IMR-90 (cell line): ENCODE results near the gene MSL3B.

Experiments used
- CEBPB ChIP-seq: IDR thresholded peaks from 2 replicates; pipeline ENCODE4 v1.6.1; 2012; ENCODE audit warnings: low read depth, low read length, improper control_type of control experiment
- MXI1 ChIP-seq: IDR thresholded peaks from 2 replicates; pipeline ENCODE4 v1.6.1; 2012; ENCODE audit warnings: low read depth, mild to moderate bottlenecking, low read length, moderate library complexity, borderline replicate concordance
- TF ChIP-seq, protein P1 (sequence below): conservative IDR thresholded peaks from 2 replicates; pipeline ENCODE4 v1.5.1; 2012; ENCODE audit warnings: mild to moderate bottlenecking, low read depth, low read length, improper control_type of control experiment

DNA sequence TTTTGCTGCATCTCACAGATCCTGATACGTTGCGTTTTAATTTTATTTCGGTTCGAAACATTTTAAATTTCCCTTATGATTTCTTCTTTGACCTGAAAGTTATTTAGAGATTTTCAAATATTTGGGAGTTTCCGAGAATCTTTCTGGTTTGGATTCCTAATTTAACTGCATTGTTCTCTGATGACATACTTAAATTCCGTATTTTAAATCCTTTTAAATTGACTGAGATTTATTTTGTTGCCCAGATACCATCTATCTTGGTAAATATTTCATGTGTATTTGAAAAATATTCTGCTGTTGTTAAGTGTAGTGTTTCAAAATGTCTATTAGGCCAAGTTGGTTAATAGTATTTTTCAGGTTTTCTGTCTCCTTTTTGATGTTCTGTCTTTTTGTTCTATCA, 52.3 kb downstream of the MSL3B start:
- TF ChIP-seq, protein P1, sequence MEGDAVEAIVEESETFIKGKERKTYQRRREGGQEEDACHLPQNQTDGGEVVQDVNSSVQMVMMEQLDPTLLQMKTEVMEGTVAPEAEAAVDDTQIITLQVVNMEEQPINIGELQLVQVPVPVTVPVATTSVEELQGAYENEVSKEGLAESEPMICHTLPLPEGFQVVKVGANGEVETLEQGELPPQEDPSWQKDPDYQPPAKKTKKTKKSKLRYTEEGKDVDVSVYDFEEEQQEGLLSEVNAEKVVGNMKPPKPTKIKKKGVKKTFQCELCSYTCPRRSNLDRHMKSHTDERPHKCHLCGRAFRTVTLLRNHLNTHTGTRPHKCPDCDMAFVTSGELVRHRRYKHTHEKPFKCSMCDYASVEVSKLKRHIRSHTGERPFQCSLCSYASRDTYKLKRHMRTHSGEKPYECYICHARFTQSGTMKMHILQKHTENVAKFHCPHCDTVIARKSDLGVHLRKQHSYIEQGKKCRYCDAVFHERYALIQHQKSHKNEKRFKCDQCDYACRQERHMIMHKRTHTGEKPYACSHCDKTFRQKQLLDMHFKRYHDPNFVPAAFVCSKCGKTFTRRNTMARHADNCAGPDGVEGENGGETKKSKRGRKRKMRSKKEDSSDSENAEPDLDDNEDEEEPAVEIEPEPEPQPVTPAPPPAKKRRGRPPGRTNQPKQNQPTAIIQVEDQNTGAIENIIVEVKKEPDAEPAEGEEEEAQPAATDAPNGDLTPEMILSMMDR = no peak
- TF ChIP-seq CEBPB = no peak
- no peak for TF ChIP-seq MXI1
